ENCODE data around the gene C2orf81.

C2orf81 gene

GRCh38 chr2:74406035-74406434 lies 15.4 kb downstream of the C2orf81 start:
- H3K27ac ChIP-seq, result no peak overlapping the region
- TF ChIP-seq CTCF (IDR thresholded peaks at IDR 0.05), result no peak
- no peak for TF ChIP-seq ZFX (IDR thresholded peaks at IDR 0.05; ENCODE audit: borderline replicate concordance)

- no peak overlapping the region for H3K27ac ChIP-seq
- TF ChIP-seq CTCF (IDR thresholded peaks at IDR 0.05), result no peak
- TF ChIP-seq ZFX (IDR thresholded peaks at IDR 0.05; ENCODE audit: borderline replicate concordance), result no peak
These were observed 19.5 kb downstream of the C2orf81 start for GRCh38 chr2:74401891-74402290.

DNA sequence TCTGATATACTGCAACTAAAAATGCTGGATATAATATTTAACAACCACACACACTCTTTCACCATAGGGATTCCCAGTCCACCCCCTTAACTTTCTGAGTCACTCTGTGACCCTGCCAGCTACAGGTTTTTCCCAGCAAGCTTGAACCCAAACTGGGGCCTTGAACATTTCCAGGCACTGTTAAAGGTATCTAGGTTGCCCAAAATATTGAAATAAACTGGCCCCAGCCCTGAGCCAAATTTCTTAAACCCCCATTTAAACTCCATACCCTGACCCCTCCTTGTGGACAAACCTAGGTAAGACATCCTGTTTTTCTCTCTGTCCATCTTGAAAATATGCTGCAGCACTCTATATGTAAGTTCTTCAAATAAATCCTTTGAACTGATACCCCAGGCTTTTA lies 21.6 kb downstream of the C2orf81 start:
- TF ChIP-seq ZFX (IDR thresholded peaks at IDR 0.05; ENCODE audit: borderline replicate concordance), result no peak
- TF ChIP-seq CTCF (IDR thresholded peaks at IDR 0.05), result peak; percentile 72
- H3K27ac ChIP-seq, result no peak overlapping the region

DNA sequence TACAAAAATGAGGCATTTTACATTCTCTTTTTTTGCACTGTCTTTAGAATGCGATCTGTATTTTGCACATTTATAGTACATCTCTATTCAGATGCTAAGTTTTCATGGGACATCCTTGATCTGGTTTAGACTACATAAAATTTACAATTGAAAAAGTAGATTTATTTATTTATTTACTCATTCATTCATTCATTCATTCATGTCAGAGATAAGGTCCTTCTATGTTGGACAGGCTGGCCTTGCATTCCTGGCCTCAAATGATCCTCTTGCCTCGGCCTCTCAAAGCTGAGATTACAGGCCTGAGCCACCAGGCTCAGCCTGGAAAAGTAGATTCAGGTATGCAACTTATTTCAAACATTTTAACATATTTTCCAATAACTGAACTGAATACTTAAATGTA lies 25.3 kb downstream of the C2orf81 start:
- TF ChIP-seq CTCF (IDR thresholded peaks at IDR 0.05) (no peak), ZFX (IDR thresholded peaks at IDR 0.05; ENCODE audit: borderline replicate concordance) (no peak)
- no peak overlapping the region for H3K27ac ChIP-seq

DNA sequence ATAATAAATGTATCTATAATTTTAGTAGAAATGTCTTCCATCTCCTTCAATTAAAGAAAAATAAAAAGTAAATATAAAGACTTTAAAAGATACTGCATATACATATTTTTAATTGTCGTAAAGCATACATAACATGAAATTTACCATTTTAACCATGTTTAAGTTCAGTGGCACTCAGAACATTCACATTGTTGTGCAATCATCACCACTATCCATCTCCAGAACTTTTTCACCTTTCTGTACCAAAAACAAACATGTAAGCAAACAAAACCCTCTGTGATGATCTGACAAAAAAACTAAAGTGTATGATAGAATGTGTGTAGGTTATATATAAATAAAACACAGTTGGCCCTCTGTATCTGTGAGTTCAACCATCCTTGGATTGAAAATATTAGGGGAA lies 27.9 kb downstream of the C2orf81 start:
- no peak overlapping the region for H3K27ac ChIP-seq
- TF ChIP-seq CTCF (IDR thresholded peaks at IDR 0.05) (no peak), ZFX (IDR thresholded peaks at IDR 0.05; ENCODE audit: borderline replicate concordance) (no peak)

GRCh38 chr2:74392449-74392743 lies 29.0 kb downstream of the C2orf81 start:
- peak overlapping the region; percentile 68 for H3K27ac ChIP-seq
- no peak for TF ChIP-seq ZFX (IDR thresholded peaks at IDR 0.05; ENCODE audit: borderline replicate concordance)
- TF ChIP-seq CTCF (IDR thresholded peaks at IDR 0.05), result no peak

- H3K27ac ChIP-seq, result peak overlapping the region; percentile 68
- TF ChIP-seq CTCF (IDR thresholded peaks at IDR 0.05) (peak; percentile 98), ZFX (IDR thresholded peaks at IDR 0.05; ENCODE audit: borderline replicate concordance) (no peak)
These were observed 29.6 kb downstream of the C2orf81 start for GRCh38 chr2:74391580-74392448.

All from 22Rv1 (cell line).